ENCODE measurements around the gene ALDH1A3.

DNA sequence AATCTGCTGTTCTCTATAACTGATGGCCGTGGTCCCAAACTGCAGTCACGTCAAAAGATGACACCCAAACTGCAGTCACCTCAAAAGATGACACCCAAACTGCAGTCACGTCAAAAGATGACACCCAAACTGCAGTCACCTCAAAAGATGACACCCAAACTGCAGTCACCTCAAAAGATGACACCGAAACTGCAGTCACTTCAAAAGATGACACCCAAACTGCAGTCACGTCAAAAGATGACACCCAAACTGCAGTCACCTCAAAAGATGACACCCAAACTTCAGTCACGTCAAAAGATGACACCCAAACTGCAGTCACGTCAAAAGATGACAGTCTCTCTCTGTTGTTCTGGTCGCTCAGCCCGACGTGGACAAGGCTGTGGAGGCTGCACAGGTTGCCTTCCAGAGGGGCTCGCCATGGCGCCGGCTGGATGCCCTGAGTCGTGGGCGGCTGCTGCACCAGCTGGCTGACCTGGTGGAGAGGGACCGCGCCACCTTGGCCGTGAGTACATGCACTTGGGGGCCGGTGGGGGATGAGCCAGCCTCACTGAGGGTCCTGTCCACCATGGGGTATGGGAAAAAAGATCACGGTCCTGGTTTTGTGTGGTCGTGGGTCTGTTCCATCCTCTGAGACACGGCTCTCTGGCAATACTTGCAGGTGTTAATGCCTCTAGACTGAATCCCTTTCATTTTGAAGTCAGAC is 7.7 kb downstream of the ALDH1A3 start:
- TF ChIP-seq POLR2AphosphoS5 (IDR thresholded peaks at IDR 0.05): no peak
- no peak for TF ChIP-seq POLR2A (IDR thresholded peaks at IDR 0.05)
- no peak for TF ChIP-seq CTCF (IDR thresholded peaks at IDR 0.05)

All from prostate gland (tissue), 2 donors.